Mammary epithelial cell (primary cell): Measurements from ENCODE around the gene CTBP2.

Source experiments
- CTCF ChIP-seq, 2 donors: IDR thresholded peaks in 1 of 2; conservative IDR thresholded peaks in 1 of 2; 2 replicates each; pipeline ENCODE4 v1.5.1; 2011 to 2012; ENCODE audit warnings: inconsistent platforms in 2 of 2, low read length in 2 of 2, mild to moderate bottlenecking in 2 of 2, control low read depth in 1 of 2, low read depth in 1 of 2; ENCODE audit not compliant: insufficient read depth in 1 of 2; ENCODE audit errors: extremely low read depth in 1 of 2
- EZH2 ChIP-seq: IDR thresholded peaks from 2 replicates; pipeline ENCODE4 v1.6.1; 2012; ENCODE audit warnings: low read length, inconsistent platforms, borderline replicate concordance

GRCh38 chr10:124959564-124959963 lies 200.8 kb downstream of the CTBP2 start:
- TF ChIP-seq CTCF (conservative IDR thresholded peaks at IDR 0.05 in 1 of 2, IDR thresholded peaks at IDR 0.05 in 1 of 2; ENCODE audit: extremely low read depth in 1 of 2, insufficient read depth in 1 of 2, low read depth in 1 of 2, low read length in 2 of 2) (no peak), EZH2 (no peak)
